Measurements from ENCODE around the gene ZNF211.

Gene ZNF211

GRCh38 chr19:57633832-57634131 lies 814 bp downstream of the ZNF211 start:
- Mint-ChIP-seq H3K27me3 (no peaks in the 10 kb centered on the region), H3K9me3 (peaks cover 19% of the 10 kb centered on the region), H3K4me1 (peaks cover 33% of the 10 kb centered on the region), H3K36me3 (ENCODE audit: insufficient read depth) (peaks cover 13% of the 10 kb centered on the region), H3K27ac (ENCODE audit: low read depth) (peak overlapping the region; percentile 95), H3K4me3 (peak overlapping the region; percentile 89)
- ATAC-seq (replicated peaks; ENCODE audit: extremely low read depth, poor library complexity, severe bottlenecking), result no peak
- DNase-seq (ENCODE audit: low spot score in 2 of 2), result no peak

DNA sequence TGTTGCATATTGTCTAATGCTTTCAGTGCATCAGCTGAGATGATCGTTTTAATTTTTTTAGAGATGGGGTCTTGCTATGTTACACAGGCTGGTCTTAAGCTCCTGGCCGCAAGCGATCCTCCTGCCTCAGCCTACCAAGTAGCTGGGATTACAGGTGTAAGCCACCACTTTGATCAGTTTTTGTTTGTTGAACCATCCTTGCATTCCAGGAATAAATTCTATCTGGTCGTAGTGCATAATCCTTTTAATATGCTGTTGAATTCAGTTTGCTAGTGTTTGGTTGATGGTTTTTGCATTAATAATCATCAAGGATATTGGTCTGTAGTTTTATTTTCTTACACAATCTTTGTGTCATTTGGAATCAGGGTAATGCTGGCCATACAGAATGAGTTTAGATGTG lies 4.4 kb downstream of the ZNF211 start:
- peaks cover 33% of the 10 kb centered on the region for H3K9me3 Mint-ChIP-seq
- DNase-seq (ENCODE audit: low spot score in 2 of 2), result no peak
- ATAC-seq (replicated peaks; ENCODE audit: extremely low read depth, poor library complexity, severe bottlenecking), result no peak
- H3K27me3 Mint-ChIP-seq, result no peaks in the 10 kb centered on the region
- H3K4me3 Mint-ChIP-seq, result no peak overlapping the region
- no peak overlapping the region for H3K27ac Mint-ChIP-seq (ENCODE audit: low read depth)
- peaks cover 31% of the 10 kb centered on the region for H3K4me1 Mint-ChIP-seq
- peaks cover 35% of the 10 kb centered on the region for H3K36me3 Mint-ChIP-seq (ENCODE audit: insufficient read depth)

- H3K27ac Mint-ChIP-seq (ENCODE audit: low read depth), result no peak overlapping the region
- ATAC-seq (replicated peaks; ENCODE audit: extremely low read depth, poor library complexity, severe bottlenecking) (no peak), DNase-seq (ENCODE audit: low spot score in 2 of 2) (no peak)
- H3K36me3 Mint-ChIP-seq (ENCODE audit: insufficient read depth), result peaks cover 37% of the 10 kb centered on the region
- peaks cover 40% of the 10 kb centered on the region for H3K9me3 Mint-ChIP-seq
- no peaks in the 10 kb centered on the region for H3K4me1 Mint-ChIP-seq
- H3K27me3 Mint-ChIP-seq, result no peaks in the 10 kb centered on the region
- no peak overlapping the region for H3K4me3 Mint-ChIP-seq
These were observed 8.8 kb downstream of the ZNF211 start for GRCh38 chr19:57641715-57642234.

DNA sequence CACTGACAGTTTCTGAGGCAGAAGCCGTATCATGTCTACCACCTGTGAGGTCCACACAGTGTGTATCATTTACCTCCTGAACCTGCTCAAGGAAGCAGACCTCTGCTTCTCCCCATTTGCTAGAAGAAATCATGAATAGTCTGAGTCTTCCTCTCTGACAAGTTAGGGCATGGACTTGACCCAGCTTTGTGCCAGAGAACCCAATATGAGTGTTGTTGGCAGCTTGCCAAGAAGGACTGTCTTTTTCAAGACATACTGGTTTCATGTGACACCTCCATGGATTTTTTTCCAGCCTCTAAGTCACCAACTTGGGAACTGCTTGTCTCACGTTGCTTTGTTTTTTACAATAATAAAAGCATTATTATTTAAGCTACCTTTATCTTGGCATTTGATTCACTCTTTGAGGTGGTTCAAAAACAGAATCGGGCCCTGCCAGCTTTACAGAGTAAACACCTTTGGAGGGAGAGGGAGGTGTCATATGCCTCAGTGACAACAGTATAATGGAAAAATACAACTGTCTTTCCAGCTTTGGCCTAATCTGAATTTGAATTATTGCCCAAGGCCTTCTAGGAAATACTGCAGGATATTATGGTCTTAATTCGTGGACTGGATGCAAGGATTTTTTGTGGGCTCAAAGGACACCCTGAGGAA lies 9.6 kb downstream of the ZNF211 start:
- DNase-seq (ENCODE audit: low spot score in 2 of 2) (no peak), ATAC-seq (replicated peaks; ENCODE audit: extremely low read depth, poor library complexity, severe bottlenecking) (no peak)
- peaks cover 40% of the 10 kb centered on the region for H3K9me3 Mint-ChIP-seq
- H3K4me1 Mint-ChIP-seq, result no peaks in the 10 kb centered on the region
- peaks cover 33% of the 10 kb centered on the region for H3K36me3 Mint-ChIP-seq (ENCODE audit: insufficient read depth)
- H3K27ac Mint-ChIP-seq (ENCODE audit: low read depth), result no peak overlapping the region
- no peak overlapping the region for H3K4me3 Mint-ChIP-seq
- no peaks in the 10 kb centered on the region for H3K27me3 Mint-ChIP-seq

DNA sequence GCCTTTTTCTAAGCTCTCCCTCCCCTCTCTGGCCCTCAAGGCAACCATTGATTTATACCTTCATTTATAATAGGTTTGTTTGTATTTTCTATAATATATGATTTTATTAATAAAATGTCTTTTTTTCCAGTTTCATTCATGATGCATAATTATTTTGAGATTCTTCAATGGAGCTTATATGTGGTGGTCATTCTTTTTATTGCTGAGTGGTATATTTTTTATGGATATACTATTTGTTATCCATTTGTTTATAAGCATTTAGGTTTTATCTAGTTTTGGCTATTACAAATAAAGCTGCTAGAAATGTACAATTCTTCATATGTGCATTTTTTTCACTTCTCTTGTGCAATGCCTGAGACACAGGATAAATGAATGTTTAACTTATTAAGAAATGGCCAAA lies 10.8 kb downstream of the ZNF211 start:
- H3K36me3 Mint-ChIP-seq (ENCODE audit: insufficient read depth), result peaks cover 24% of the 10 kb centered on the region
- no peak overlapping the region for H3K4me3 Mint-ChIP-seq
- H3K4me1 Mint-ChIP-seq, result no peaks in the 10 kb centered on the region
- H3K9me3 Mint-ChIP-seq, result peaks cover 38% of the 10 kb centered on the region
- H3K27ac Mint-ChIP-seq (ENCODE audit: low read depth), result no peak overlapping the region
- no peak for ATAC-seq (replicated peaks; ENCODE audit: extremely low read depth, poor library complexity, severe bottlenecking)
- no peak for DNase-seq (ENCODE audit: low spot score in 2 of 2)
- H3K27me3 Mint-ChIP-seq, result no peaks in the 10 kb centered on the region

- ATAC-seq (replicated peaks; ENCODE audit: extremely low read depth, poor library complexity, severe bottlenecking), result no peak
- Mint-ChIP-seq H3K4me3 (no peak overlapping the region), H3K36me3 (ENCODE audit: insufficient read depth) (peaks cover 4% of the 10 kb centered on the region), H3K27ac (ENCODE audit: low read depth) (no peak overlapping the region), H3K9me3 (peaks cover 35% of the 10 kb centered on the region), H3K27me3 (peaks cover 20% of the 10 kb centered on the region), H3K4me1 (peaks cover 9% of the 10 kb centered on the region)
- no peak for DNase-seq (ENCODE audit: low spot score in 2 of 2)
These were observed 15.5 kb downstream of the ZNF211 start for GRCh38 chr19:57648331-57649003.

- no peak overlapping the region for H3K4me3 Mint-ChIP-seq
- H3K27me3 Mint-ChIP-seq, result peaks cover 52% of the 10 kb centered on the region
- peaks cover 52% of the 10 kb centered on the region for H3K9me3 Mint-ChIP-seq
- DNase-seq (ENCODE audit: low spot score in 2 of 2) (no peak), ATAC-seq (replicated peaks; ENCODE audit: extremely low read depth, poor library complexity, severe bottlenecking) (no peak)
- peaks cover 9% of the 10 kb centered on the region for H3K4me1 Mint-ChIP-seq
- peaks cover 4% of the 10 kb centered on the region for H3K36me3 Mint-ChIP-seq (ENCODE audit: insufficient read depth)
- H3K27ac Mint-ChIP-seq (ENCODE audit: low read depth), result no peak overlapping the region
These were observed 18.7 kb downstream of the ZNF211 start for GRCh38 chr19:57651654-57651996.

DNA sequence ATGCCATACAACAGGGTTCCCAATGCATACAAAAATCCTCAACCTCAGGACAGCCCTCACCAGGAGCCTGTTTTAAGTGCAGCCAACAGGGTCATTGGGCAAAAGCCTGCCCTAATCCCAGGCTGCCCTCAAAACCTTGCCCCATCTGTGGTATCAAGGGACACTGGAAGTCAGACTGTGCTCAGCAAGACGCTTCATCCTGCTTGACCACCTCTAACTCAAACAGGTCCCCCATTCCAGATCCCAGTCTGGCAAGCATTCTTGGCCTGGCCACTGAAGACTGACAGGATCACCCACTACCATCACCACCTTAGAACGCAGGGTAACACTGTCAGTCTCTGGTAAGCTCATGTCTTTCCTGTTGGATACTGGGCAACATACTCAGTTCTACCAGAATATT lies 20.7 kb downstream of the ZNF211 start:
- peaks cover 44% of the 10 kb centered on the region for H3K9me3 Mint-ChIP-seq
- no peak overlapping the region for H3K27ac Mint-ChIP-seq (ENCODE audit: low read depth)
- peaks cover 4% of the 10 kb centered on the region for H3K36me3 Mint-ChIP-seq (ENCODE audit: insufficient read depth)
- peaks cover 54% of the 10 kb centered on the region for H3K27me3 Mint-ChIP-seq
- no peak overlapping the region for H3K4me3 Mint-ChIP-seq
- ATAC-seq (replicated peaks; ENCODE audit: extremely low read depth, poor library complexity, severe bottlenecking), result no peak
- no peak for DNase-seq (ENCODE audit: low spot score in 2 of 2)
- H3K4me1 Mint-ChIP-seq, result peaks cover 9% of the 10 kb centered on the region

GRCh38 chr19:57655443-57655842 lies 22.5 kb downstream of the ZNF211 start:
- no peak overlapping the region for H3K27ac Mint-ChIP-seq (ENCODE audit: low read depth)
- H3K27me3 Mint-ChIP-seq, result peaks cover 68% of the 10 kb centered on the region
- H3K9me3 Mint-ChIP-seq, result peaks cover 44% of the 10 kb centered on the region
- ATAC-seq (replicated peaks; ENCODE audit: extremely low read depth, poor library complexity, severe bottlenecking) (no peak), DNase-seq (ENCODE audit: low spot score in 2 of 2) (no peak)
- peaks cover 4% of the 10 kb centered on the region for H3K36me3 Mint-ChIP-seq (ENCODE audit: insufficient read depth)
- H3K4me3 Mint-ChIP-seq, result no peak overlapping the region
- peaks cover 9% of the 10 kb centered on the region for H3K4me1 Mint-ChIP-seq

- no peak for ATAC-seq (replicated peaks; ENCODE audit: extremely low read depth, poor library complexity, severe bottlenecking)
- no peak for DNase-seq (ENCODE audit: low spot score in 2 of 2)
- Mint-ChIP-seq H3K36me3 (ENCODE audit: insufficient read depth) (peaks cover 3% of the 10 kb centered on the region), H3K27ac (ENCODE audit: low read depth) (peak overlapping the region; percentile 5), H3K27me3 (peaks cover 75% of the 10 kb centered on the region), H3K9me3 (peaks cover 44% of the 10 kb centered on the region), H3K4me1 (peaks cover 7% of the 10 kb centered on the region), H3K4me3 (no peak overlapping the region)
These were observed 23.4 kb downstream of the ZNF211 start for GRCh38 chr19:57656346-57656745.

DNA sequence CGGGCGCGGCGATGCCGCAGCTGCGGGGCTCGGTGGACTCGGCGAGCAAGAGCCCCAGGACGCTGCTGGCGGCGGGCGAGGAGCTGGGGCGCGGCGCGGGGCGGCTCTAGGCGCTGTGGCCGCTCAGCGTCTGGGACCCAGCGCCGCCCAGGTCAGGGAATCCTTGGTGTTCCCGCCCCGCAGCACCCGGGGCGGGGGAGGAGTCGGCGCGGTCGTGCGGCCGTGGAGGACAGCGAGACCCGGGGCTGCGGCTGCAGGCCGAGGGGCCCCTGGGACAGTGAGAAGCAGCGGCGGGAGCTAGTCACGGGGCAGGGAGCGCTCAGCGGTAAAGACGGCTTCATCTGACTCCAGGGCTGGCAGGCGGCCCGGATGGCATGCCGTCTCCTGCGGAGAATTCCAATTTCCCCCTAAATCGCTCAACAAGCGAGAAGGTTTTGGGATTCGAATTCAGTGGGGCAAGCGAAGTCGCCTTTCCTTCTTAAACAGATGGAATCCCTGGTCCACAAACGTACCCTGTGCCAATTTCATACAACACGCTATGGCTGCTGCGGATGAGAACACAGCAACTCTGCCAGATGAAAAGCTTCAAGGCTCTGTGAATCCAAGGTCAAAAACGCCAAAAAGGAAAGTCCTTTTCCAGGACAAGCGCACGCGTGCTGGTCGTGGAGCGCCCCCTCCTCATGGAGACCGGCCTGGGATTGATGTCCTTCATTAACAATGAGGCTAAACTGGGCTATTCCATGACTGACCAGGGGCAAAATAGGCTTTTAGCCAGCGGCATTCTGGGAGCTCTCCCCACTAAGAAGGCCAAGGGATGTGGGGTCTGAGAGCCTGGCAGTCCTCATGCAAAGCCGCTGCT lies 31.5 kb downstream of the ZNF211 start:
- Mint-ChIP-seq H3K27me3 (peaks cover 75% of the 10 kb centered on the region), H3K9me3 (no peaks in the 10 kb centered on the region), H3K27ac (ENCODE audit: low read depth) (no peak overlapping the region), H3K4me1 (peaks cover 6% of the 10 kb centered on the region), H3K36me3 (ENCODE audit: insufficient read depth) (peaks cover 2% of the 10 kb centered on the region), H3K4me3 (peak overlapping the region; percentile 77)
- DNase-seq (ENCODE audit: low spot score in 2 of 2) (no peak), ATAC-seq (replicated peaks; ENCODE audit: extremely low read depth, poor library complexity, severe bottlenecking) (no peak)

DNA sequence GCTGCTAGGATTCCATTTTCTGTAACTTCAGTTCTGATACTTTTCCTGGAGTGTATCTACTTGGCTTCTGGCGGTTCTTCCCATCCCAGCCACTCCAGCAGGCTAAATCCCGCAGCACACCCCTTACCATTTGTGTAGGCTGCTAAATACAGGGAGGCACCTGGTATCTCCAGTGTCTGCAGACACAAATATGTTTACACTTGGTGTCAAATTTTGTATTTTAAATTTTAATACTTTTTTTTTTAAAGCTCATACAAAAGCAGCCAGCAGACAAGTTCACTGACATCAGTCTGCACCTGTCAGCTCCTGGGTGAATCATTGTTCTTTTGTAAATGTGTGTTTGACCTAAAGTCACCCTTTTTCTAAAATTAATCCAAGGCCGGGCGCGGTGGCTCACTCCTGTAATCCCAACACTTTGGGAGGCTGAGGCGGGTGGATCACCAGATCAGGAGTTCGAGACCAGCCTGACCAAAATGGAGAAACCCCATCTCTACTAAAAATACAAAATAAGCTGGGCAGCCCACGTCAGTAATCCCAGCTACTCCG lies 32.4 kb downstream of the ZNF211 start:
- Mint-ChIP-seq H3K36me3 (ENCODE audit: insufficient read depth) (peaks cover 2% of the 10 kb centered on the region), H3K27ac (ENCODE audit: low read depth) (no peak overlapping the region), H3K27me3 (peaks cover 67% of the 10 kb centered on the region), H3K4me3 (no peak overlapping the region), H3K9me3 (no peaks in the 10 kb centered on the region), H3K4me1 (peaks cover 6% of the 10 kb centered on the region)
- no peak for DNase-seq (ENCODE audit: low spot score in 2 of 2)
- no peak for ATAC-seq (replicated peaks; ENCODE audit: extremely low read depth, poor library complexity, severe bottlenecking)
